Glutamatergic neuron (in vitro differentiated cells): ENCODE measurements around the gene NEURL4. TPM values are rescaled to one million over a fixed set of nuclear protein-coding genes. Genes with fewer than 3 reads are reported as not detected.
A peak's percentile ranks its signal among the peaks of the same experiment; 100 is the strongest.

Experiments
- DNase-seq: peaks from one replicate; pipeline ENCODE4 v3.0.0; 2022
- H3K27ac Mint-ChIP-seq: one replicate; pipeline ENCODE4 v1.8.0; 2020; ENCODE audit warnings: mild to moderate bottlenecking, mixed read lengths, inconsistent platforms; ENCODE audit not compliant: unreplicated experiment
- H3K27me3 Mint-ChIP-seq: one replicate; pipeline ENCODE4 v1.8.0; 2020; ENCODE audit warnings: mild to moderate bottlenecking, moderate library complexity, mixed read lengths, inconsistent platforms; ENCODE audit not compliant: unreplicated experiment
- H3K36me3 Mint-ChIP-seq: one replicate; pipeline ENCODE4 v1.8.0; 2020; ENCODE audit warnings: mild to moderate bottlenecking, mixed read lengths, inconsistent platforms; ENCODE audit not compliant: unreplicated experiment
- H3K4me1 Mint-ChIP-seq: one replicate; pipeline ENCODE4 v1.8.0; 2020; ENCODE audit warnings: mild to moderate bottlenecking, low read depth, mixed read lengths, inconsistent platforms; ENCODE audit not compliant: unreplicated experiment
- H3K4me3 Mint-ChIP-seq: one replicate; pipeline ENCODE4 v1.8.0; 2020; ENCODE audit warnings: mild to moderate bottlenecking, mixed read lengths, inconsistent platforms; ENCODE audit not compliant: unreplicated experiment
- H3K9me3 Mint-ChIP-seq: one replicate; pipeline ENCODE4 v1.8.0; 2020; ENCODE audit warnings: mild to moderate bottlenecking, moderate library complexity, mixed read lengths, inconsistent platforms; ENCODE audit not compliant: unreplicated experiment
- CTCF ChIP-seq: fragments of 200-600 bp; sonication (generic); IDR thresholded peaks from one replicate; pipeline ENCODE4 v1.5.0; 2021; ENCODE audit not compliant: partially characterized antibody, unreplicated experiment
- total RNA-seq: library from RNA; stranded (reverse); fragmentation: NEBNext Ultra II Directional; extraction: Animal tissue kit (Norgen Biotek cat#: 25700); gene quantifications from one replicate; pipeline ENCODE4 v1.2.1, GENCODE V29; 2021; ENCODE audit not compliant: unreplicated experiment

NEURL4 gene
- total RNA-seq, 1 donor from 2014 or later, result 97.6 TPM

GRCh38 chr17:7357381-7357780 is 28.2 kb upstream of the NEURL4 start:
- H3K27me3 Mint-ChIP-seq, result peaks cover 6% of the 10 kb centered on the region
- DNase-seq, result no peak
- peaks cover 4% of the 10 kb centered on the region for H3K4me1 Mint-ChIP-seq
- H3K36me3 Mint-ChIP-seq, result no peaks in the 10 kb centered on the region
- no peak for TF ChIP-seq CTCF
- H3K4me3 Mint-ChIP-seq, result no peak overlapping the region
- peaks cover 5% of the 10 kb centered on the region for H3K9me3 Mint-ChIP-seq
- H3K27ac Mint-ChIP-seq, result no peak overlapping the region

GRCh38 chr17:7356756-7357155 is 27.6 kb upstream of the NEURL4 start:
- no peak for DNase-seq
- no peaks in the 10 kb centered on the region for H3K36me3 Mint-ChIP-seq
- H3K27ac Mint-ChIP-seq, result no peak overlapping the region
- peaks cover 6% of the 10 kb centered on the region for H3K9me3 Mint-ChIP-seq
- no peak overlapping the region for H3K4me3 Mint-ChIP-seq
- no peak for TF ChIP-seq CTCF
- H3K4me1 Mint-ChIP-seq, result peaks cover 4% of the 10 kb centered on the region
- peaks cover 8% of the 10 kb centered on the region for H3K27me3 Mint-ChIP-seq

- no peak overlapping the region for H3K27ac Mint-ChIP-seq
- DNase-seq, result peak; percentile 87
- peaks cover 4% of the 10 kb centered on the region for H3K4me1 Mint-ChIP-seq
- TF ChIP-seq CTCF, result peak; percentile 82
- H3K4me3 Mint-ChIP-seq, result no peak overlapping the region
- peaks cover 8% of the 10 kb centered on the region for H3K27me3 Mint-ChIP-seq
- H3K36me3 Mint-ChIP-seq, result no peaks in the 10 kb centered on the region
- peaks cover 6% of the 10 kb centered on the region for H3K9me3 Mint-ChIP-seq
Measured at GRCh38 chr17:7356072-7356549, 27.0 kb upstream of the NEURL4 start.

- Mint-ChIP-seq H3K9me3 (peaks cover 6% of the 10 kb centered on the region), H3K4me3 (no peak overlapping the region), H3K27me3 (peaks cover 8% of the 10 kb centered on the region), H3K36me3 (no peaks in the 10 kb centered on the region), H3K27ac (no peak overlapping the region), H3K4me1 (peaks cover 4% of the 10 kb centered on the region)
- no peak for DNase-seq
- TF ChIP-seq CTCF, result no peak
Measured at GRCh38 chr17:7355573-7355972, 26.4 kb upstream of the NEURL4 start.

GRCh38 chr17:7355053-7355452 is 25.9 kb upstream of the NEURL4 start, which contains the start of gene TMEM95:
TSS of gene TMEM95 (plus strand) at chr17:7355156. CDS start at chr17:7355205, 49 bp downstream.
- Mint-ChIP-seq H3K4me3 (peak within 1 kb of the TSS; percentile 55), H3K27me3 (peaks cover 8% of the 10 kb centered on the region), H3K27ac (peak within 1 kb of the TSS; percentile 66), H3K9me3 (peaks cover 6% of the 10 kb centered on the region), H3K36me3 (no peaks in the 10 kb centered on the region), H3K4me1 (peaks cover 4% of the 10 kb centered on the region)
- no peak for TF ChIP-seq CTCF
- DNase-seq, result no peak
